Mesenteric fat pad (tissue), 1 donor: ENCODE data around the gene BBLN. TPM values are rescaled to one million over a fixed set of nuclear protein-coding genes. Genes with fewer than 3 reads are reported as not detected.
"Not testable (repeated sequence)": the region's sequence is repeated elsewhere in the genome, so short reads cannot be mapped to it uniquely, and the experiment has no call there.

ENCODE experiments used
- DNase-seq: peaks from one replicate; pipeline ENCODE4 v3.0.0-alpha.2; 2020; ENCODE audit warnings: low spot score
- total RNA-seq: library from RNA; stranded (reverse); fragmentation: NEBNext Ultra II Directional; extraction: Animal tissue kit (Norgen Biotek cat#: 25700); gene quantifications from one replicate; pipeline ENCODE4 v1.2.1, GENCODE V29; 2021
- donor health status: DM: yes; HTN: yes; CAD: no.

The BBLN gene
- total RNA-seq, 1 donor from 2014 or later, result 63.7 TPM

DNA sequence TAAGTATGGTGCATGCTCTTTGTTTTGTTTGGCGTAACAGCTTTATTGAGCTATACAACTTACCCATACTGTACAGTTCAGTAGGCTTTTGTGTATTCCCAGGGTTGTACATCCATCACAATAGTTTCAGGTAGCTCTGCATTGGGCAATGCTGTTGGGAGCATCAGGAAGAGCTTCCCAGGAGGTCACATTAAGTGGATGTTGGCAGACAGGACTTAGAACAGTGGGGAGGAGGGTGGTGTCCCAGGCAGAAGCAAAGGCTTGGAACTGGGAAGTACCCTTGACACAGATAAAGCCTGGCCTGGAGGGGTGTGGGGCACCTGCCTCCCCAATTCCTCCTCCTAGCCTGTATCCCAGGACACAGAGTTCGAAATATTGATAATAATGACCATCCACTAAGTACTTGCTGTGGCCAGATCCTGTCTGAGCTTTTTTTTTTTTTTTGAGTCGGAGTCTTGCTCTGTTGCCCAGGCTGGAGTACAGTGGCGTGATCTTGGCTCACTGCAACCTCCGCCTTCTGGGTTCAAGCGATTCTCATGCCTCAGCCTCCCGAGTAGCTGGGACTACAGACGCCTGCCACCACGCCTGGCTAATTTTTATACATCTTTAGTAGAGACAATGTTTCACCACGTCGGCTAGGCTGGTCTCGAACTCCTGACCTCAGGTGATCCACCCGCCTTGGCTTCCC lies 1.3 kb downstream of the BBLN start:
- no peak for DNase-seq

GRCh38 chr9:128162215-128163026 lies 2.4 kb downstream of the BBLN start:
- DNase-seq, result no peak

- no peak for DNase-seq
These were observed 3.0 kb downstream of the BBLN start for GRCh38 chr9:128163027-128163515.

DNA sequence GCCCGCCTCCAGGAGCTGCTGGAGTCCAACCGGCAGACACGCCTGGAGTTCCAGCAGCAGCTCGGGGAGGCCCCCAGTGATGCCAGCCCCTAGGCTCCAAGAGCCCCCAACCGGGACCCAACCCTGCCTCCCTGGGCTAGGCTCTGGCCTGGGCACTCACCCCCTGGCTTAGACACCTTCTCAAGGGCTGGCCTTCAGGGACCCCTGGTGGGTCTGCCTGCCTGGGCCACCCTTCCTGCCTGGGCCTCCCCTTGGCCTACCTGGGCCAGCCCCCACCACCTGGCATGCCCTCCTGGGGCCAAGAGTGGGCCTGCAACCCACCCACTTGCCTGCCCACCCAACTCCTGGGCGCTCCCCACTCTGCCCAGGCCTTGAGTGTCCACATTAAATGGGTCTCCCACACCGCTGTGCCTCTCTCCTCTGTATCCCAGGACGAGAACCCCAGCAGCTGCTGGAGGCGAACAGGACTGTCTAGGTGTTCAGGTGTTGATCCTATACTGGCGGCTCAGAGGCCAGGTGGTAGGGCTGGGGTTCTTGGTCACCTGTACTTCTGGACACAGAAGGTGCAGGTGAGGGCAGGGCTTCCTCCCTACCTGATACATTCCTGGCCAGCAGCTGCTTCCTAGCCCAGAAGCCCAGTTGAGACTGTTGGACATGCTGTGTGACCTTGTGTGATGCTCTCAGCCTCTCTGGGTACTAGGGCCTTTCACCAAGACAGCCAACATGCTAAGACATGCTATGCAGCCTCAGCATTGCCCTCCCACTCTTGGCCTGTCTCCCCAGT lies 3.6 kb downstream of the BBLN start:
- no peak for DNase-seq

DNA sequence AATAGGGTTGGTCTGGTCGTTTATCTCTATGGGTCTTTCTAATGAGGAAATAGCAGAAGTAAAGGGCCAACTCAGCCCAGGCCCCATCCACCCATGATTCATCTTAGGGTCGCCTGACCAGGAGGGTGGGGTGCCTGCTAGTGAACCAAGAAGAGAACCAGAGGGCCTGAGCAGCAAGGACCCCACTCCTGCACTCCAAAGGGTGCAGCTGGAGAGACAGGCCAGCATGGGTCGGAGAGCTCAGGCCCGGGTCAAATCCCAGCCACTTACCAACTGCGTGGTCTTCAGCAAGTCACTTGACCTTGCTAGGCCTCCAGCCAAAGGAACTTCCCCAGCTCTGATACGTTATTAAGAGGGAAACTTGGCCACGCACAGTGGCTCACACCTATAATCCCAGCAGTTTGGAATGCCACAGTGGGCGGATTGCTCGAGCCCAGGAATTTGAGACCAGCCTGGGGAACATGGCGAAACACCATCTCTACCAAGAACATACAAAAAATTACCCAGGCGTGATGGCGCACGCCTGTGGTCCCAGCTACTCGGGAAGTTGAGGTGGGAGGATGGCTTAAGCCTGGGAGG lies 4.3 kb downstream of the BBLN start:
- no peak for DNase-seq

- no peak for DNase-seq
These were observed 6.1 kb downstream of the BBLN start for GRCh38 chr9:128166169-128166568.

DNA sequence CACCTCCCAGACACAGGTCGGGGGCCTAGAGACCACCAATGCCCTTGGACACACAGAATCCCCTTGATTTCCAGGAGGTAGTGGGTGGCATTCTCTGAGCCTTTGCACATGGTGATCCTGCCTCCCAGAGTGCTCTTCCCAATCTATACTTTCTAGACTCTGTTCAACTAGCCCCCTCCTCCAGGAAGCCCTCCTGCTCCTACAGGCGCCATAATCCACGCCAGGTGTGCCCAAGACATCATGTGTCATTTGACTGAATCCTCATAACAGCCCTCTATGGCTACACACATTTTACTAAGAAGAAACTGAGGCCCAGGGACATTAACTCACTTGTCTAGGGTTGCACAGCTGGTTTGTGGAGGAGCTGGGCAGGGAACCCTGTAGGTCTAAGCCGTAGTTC lies 7.1 kb downstream of the BBLN start:
- DNase-seq, result no peak

- DNase-seq, result no peak
These were observed 8.8 kb downstream of the BBLN start for GRCh38 chr9:128168731-128169308.

DNA sequence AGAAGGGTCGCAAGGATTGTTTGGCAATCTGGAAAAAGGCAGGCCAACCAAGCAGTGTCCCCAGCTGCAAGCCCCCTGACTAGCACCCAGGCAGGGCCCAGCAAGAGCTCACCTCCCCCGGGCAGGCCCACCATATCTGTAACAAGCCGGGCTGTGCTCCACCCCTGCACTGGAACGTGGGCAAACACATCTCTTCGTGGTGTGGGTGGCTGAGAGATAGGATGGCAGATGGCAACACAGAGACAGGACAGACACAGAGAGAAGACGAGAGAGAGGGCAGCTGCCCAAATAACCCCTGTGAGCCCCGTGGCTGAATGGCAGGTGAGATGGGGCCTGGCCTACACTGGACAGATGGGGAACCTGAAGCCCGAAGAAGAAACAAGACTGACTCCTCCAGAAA lies 9.4 kb downstream of the BBLN start:
- DNase-seq, result no peak

DNA sequence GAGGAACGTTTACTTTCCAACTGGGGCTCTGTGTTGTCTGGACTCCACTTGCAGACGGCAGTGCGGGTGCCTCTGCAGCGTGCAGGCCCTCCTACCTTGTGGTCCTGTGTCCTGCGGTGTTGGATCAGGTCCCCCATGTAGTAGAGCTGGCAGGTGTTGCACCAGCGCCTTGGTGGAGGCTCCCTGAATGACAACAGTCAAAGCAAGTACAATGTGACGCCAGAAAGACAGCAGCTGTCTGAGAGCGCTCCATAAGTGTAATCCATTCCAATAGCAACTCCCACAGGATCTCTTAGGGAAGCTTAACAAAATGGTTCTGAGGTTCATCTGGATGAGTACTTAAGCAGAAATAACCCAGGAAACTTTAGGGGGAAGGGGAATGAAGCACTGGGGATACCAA lies 9.9 kb downstream of the BBLN start:
- DNase-seq, result no peak

DNA sequence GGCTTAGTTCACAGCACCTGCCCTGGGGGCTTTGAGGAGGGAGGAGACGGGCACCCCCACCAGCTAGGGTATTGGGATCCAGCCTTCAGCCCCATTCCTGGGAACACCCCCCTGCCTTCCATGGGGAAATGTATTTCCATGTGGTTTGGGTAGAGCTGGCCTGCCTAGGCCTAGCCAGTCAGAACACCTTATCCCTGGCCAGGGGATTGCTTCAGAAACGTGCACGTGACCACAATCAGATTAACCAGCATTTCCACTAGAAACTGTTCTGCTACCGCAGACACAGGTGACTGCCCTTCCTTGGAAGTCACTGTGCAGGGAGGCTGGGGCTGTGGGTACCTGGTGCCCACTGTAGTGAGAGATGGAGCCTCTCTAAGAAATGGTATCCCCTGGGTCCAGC lies 14.0 kb downstream of the BBLN start:
- DNase-seq, result no peak

GRCh38 chr9:128175102-128175563 lies 15.1 kb downstream of the BBLN start:
- DNase-seq, result no peak

- no peak for DNase-seq
These were observed 15.7 kb downstream of the BBLN start for GRCh38 chr9:128175726-128176125.

DNA sequence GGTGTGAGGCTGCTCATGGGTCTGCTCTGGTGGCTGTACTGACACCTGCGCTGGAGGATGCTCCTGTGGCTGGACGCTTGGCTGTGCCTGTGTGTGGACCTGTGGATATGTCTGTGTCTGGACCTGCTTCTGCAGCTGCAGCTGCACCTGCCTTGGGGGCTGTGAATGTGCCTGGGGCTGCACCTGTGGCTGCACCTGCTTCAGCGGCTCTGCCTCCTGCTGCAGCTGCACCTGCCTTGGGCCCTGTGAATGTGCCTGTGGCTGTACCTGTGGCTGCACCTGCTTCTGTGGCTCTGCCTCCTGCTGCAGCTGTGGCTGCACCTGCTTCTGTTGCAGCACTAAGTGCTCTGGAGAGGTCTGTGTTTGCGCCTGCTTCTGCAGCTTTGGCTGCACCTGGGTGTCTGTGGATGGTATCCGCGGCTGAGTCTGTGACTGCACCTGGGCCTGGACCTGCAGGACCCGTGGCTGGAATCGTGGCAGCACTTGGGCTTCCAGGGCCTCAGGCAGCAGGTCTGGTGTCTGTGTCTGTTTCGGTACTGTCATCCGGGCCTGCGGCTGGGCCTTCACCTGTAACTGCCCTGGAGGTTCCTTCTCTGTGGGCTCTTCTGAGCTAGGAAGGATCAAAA lies 18.9 kb downstream of the BBLN start:
- no peak for DNase-seq

DNA sequence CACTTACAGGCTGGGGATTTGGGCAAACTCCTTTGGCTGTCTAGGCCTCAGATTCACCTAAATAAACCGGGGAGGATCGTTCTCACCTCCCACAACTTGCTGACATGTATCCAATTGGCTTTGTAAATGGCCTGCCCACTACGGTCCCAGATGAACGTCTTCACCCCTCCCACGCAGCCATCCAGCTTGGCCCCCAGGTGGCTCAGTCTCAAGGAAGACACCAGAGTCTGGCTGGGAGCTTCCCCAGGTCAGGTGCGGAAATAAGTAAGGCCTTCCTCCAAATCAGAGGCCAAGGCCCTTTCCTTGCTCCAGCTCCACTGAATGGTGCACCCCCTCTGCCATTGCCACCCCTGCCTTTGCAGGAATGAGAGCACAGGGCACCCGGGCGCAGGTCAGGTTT lies 19.9 kb downstream of the BBLN start:
- DNase-seq, result no peak

- DNase-seq, result no peak
These were observed 20.4 kb downstream of the BBLN start for GRCh38 chr9:128180447-128180846.

DNA sequence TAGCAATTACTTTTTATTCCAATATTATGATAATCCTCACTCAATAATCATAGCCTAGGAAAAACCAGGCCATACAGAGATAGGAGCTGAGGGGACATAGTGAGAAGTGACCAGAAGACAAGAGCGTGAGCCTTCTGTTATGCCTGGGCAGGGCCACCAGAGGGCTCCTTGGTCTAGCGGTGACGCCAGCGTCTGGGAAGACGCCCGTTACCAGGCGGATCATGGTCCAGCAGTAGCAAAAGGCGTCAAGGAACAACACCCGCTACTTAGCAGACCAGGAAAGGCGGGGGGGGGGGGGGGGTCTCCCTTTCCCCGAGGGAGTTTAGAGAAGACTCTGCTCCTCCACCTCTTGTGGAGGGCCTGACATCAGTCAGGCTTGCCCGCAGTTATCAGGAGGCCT lies 21.4 kb downstream of the BBLN start:
- DNase-seq, result not testable (repeated sequence)

- DNase-seq, result no peak
These were observed 23.0 kb downstream of the BBLN start for GRCh38 chr9:128182893-128183588.

GRCh38 chr9:128185979-128186965 lies 26.2 kb downstream of the BBLN start:
- DNase-seq, result no peak
